ENCODE data around the gene ZNRF1. TPM values are rescaled to one million over a fixed set of nuclear protein-coding genes. Genes with fewer than 3 reads are reported as not detected.

ZNRF1 gene
- total and polyA plus RNA-seq, 10 of the 15 experiments (the other 5 are each of a cell fraction or from before 2014, with no cell fraction given): 5.8 to 25.9 (median 14.3) TPM

- TF ChIP-seq, protein P1, sequence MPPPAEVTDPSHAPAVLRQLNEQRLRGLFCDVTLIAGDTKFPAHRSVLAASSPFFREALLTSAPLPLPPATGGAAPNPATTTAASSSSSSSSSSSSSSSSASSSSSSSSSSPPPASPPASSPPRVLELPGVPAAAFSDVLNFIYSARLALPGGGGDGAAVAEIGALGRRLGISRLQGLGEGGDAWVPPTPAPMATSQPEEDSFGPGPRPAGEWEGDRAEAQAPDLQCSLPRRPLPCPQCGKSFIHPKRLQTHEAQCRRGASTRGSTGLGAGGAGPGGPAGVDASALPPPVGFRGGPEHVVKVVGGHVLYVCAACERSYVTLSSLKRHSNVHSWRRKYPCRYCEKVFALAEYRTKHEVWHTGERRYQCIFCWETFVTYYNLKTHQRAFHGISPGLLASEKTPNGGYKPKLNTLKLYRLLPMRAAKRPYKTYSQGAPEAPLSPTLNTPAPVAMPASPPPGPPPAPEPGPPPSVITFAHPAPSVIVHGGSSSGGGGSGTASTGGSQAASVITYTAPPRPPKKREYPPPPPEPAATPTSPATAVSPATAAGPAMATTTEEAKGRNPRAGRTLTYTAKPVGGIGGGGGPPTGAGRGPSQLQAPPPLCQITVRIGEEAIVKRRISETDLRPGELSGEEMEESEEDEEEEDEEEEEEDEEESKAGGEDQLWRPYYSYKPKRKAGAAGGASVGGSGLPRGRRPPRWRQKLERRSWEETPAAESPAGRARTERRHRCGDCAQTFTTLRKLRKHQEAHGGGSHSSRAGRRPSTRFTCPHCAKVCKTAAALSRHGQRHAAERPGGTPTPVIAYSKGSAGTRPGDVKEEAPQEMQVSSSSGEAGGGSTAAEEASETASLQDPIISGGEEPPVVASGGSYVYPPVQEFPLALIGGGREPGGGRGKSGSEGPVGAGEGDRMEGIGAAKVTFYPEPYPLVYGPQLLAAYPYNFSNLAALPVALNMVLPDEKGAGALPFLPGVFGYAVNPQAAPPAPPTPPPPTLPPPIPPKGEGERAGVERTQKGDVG (CRISPR knock-in tag; IDR thresholded peaks at IDR 0.05): no peak
- no peak for TF ChIP-seq GATAD2B (conservative IDR thresholded peaks at IDR 0.05; ENCODE audit: low read depth)
- no peak for TF ChIP-seq PAX8 (IDR thresholded peaks at IDR 0.05)
- TF ChIP-seq NR2C1 (IDR thresholded peaks at IDR 0.05): no peak
- TF ChIP-seq ASH2L (IDR thresholded peaks at IDR 0.05; ENCODE audit: borderline replicate concordance, low read depth): no peak
- no peak for TF ChIP-seq POLR2AphosphoS5 (IDR thresholded peaks at IDR 0.05; ENCODE audit: low read length)
- TF ChIP-seq, protein P2, sequence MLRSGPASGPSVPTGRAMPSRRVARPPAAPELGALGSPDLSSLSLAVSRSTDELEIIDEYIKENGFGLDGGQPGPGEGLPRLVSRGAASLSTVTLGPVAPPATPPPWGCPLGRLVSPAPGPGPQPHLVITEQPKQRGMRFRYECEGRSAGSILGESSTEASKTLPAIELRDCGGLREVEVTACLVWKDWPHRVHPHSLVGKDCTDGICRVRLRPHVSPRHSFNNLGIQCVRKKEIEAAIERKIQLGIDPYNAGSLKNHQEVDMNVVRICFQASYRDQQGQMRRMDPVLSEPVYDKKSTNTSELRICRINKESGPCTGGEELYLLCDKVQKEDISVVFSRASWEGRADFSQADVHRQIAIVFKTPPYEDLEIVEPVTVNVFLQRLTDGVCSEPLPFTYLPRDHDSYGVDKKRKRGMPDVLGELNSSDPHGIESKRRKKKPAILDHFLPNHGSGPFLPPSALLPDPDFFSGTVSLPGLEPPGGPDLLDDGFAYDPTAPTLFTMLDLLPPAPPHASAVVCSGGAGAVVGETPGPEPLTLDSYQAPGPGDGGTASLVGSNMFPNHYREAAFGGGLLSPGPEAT (IDR thresholded peaks at IDR 0.05; ENCODE audit: low read depth): no peak
- TF ChIP-seq STAT3 (IDR thresholded peaks at IDR 0.05; ENCODE audit: low read depth, low read length): no peak
- TF ChIP-seq MTA3 (IDR thresholded peaks at IDR 0.05; ENCODE audit: borderline replicate concordance, low read length): no peak; the same call in 1 of the 2 replicates
- TF ChIP-seq FOXK2 (IDR thresholded peaks at IDR 0.05): no peak
- 0 out of 2 replicates have a peak, but pooled peaks have one; percentile 31 for TF ChIP-seq EED (IDR thresholded peaks at IDR 0.05; ENCODE audit: low read depth)
- peak; percentile 37; the same call in 1 of the 2 replicates for TF ChIP-seq CBFB (IDR thresholded peaks at IDR 0.05; ENCODE audit: low read depth)
- no peak for TF ChIP-seq POLR2AphosphoS2 (IDR thresholded peaks at IDR 0.05; ENCODE audit: low read depth, low read length)
- no peak for TF ChIP-seq SUPT20H (IDR thresholded peaks at IDR 0.05; ENCODE audit: borderline replicate concordance, control insufficient read depth, low read depth, low read length)
- peak; percentile 19 for TF ChIP-seq SP1 (IDR thresholded peaks at IDR 0.05; ENCODE audit: low read depth, low read length)
- peak; percentile 63 for TF ChIP-seq PKNOX1 (IDR thresholded peaks at IDR 0.05)
- peak; percentile 73; the same call in 1 of the 2 replicates for TF ChIP-seq ZNF207 (IDR thresholded peaks at IDR 0.05; ENCODE audit: borderline replicate concordance)
- no peak for TF ChIP-seq BHLHE40 (IDR thresholded peaks at IDR 0.05; ENCODE audit: borderline replicate concordance in 1 of 2, low read depth in 2 of 2, low read length in 1 of 2)
- no peak for TF ChIP-seq TCF7 (IDR thresholded peaks at IDR 0.05; ENCODE audit: borderline replicate concordance)
- TF ChIP-seq HDGF (IDR thresholded peaks at IDR 0.05): peak; percentile 92
- TF ChIP-seq NFXL1 (IDR thresholded peaks at IDR 0.05; ENCODE audit: borderline replicate concordance): no peak
- no peak for TF ChIP-seq SRF (IDR thresholded peaks at IDR 0.05; ENCODE audit: low read depth in 2 of 2, low read length in 2 of 2)
- no peak for TF ChIP-seq KLF5 (IDR thresholded peaks at IDR 0.05; ENCODE audit: partially characterized antibody)
- TF ChIP-seq SMAD5 (IDR thresholded peaks at IDR 0.05; ENCODE audit: low read depth): no peak
Observed at GRCh38 chr16:75110637-75111513, 112.1 kb downstream of the ZNRF1 start (continued).

Data from GM12878 (cell line).